NCI-H1417 (cell line): Measurements from ENCODE around the gene TNRC6C.

Source experiments
- DNase-seq, 3 experiments: peaks; one replicate each; lab custom pipeline; 2025; lab: John Stamatoyannopoulos, UW

The TNRC6C gene

GRCh38 chr17:77957857-77958715 is at the start of gene TNRC6C:
Gene TNRC6C (plus strand): TSS chr17:77958703. CDS start chr17:78004207, 45,504 bp downstream.
- DNase-seq = peak; percentile 98 to 99 (median 98)

GRCh38 chr17:77909236-77909635 is 49.3 kb upstream of the TNRC6C start:
- no peak for DNase-seq

- DNase-seq = no peak
These were observed 48.7 kb upstream of the TNRC6C start for GRCh38 chr17:77909816-77910215.

GRCh38 chr17:77914385-77915254 is 43.9 kb upstream of the TNRC6C start:
- DNase-seq = peak in 1 of 3 experiments; percentile 30

- DNase-seq = no peak
These were observed 42.9 kb upstream of the TNRC6C start for GRCh38 chr17:77915594-77916021.

- no peak for DNase-seq
These were observed 42.2 kb upstream of the TNRC6C start for GRCh38 chr17:77916264-77916663.

GRCh38 chr17:77916703-77917481 is 41.6 kb upstream of the TNRC6C start:
- no peak for DNase-seq

- no peak for DNase-seq
These were observed 39.2 kb upstream of the TNRC6C start for GRCh38 chr17:77919276-77919675.

GRCh38 chr17:77923135-77923534 is 35.4 kb upstream of the TNRC6C start:
- DNase-seq = no peak

- DNase-seq = no peak
These were observed 34.6 kb upstream of the TNRC6C start for GRCh38 chr17:77923776-77924513.

GRCh38 chr17:77924757-77925336 is 33.7 kb upstream of the TNRC6C start:
- peak; percentile 19 to 52 (median 33) for DNase-seq

GRCh38 chr17:77925831-77926543 is 32.5 kb upstream of the TNRC6C start:
- DNase-seq = no peak

GRCh38 chr17:77926981-77927380 is 31.5 kb upstream of the TNRC6C start:
- DNase-seq = peak in 1 of 3 experiments; percentile 6

GRCh38 chr17:77927777-77928518 is 30.6 kb upstream of the TNRC6C start:
- DNase-seq = no peak

- DNase-seq = no peak
These were observed 29.9 kb upstream of the TNRC6C start for GRCh38 chr17:77928519-77929179.

GRCh38 chr17:77929180-77929564 is 29.3 kb upstream of the TNRC6C start:
- DNase-seq = no peak

- no peak for DNase-seq
These were observed 28.5 kb upstream of the TNRC6C start for GRCh38 chr17:77929871-77930436.
